ENCODE measurements around the gene DHX16. TPM values are rescaled to one million over a fixed set of nuclear protein-coding genes. Genes with fewer than 3 reads are reported as not detected.
A peak's percentile ranks its signal among the peaks of the same experiment; 100 is the strongest.

DHX16 gene
- total and polyA plus RNA-seq, 2 donors (not counting 1 experiment from before 2014, with no cell fraction given), result 51.1 to 71.7 TPM

- H3K79me2 ChIP-seq (ENCODE audit: control insufficient read depth, insufficient read depth, low read length), result peaks cover 68% of the 10 kb centered on the region
- peak within 1 kb of the TSS; percentile 99 for H3K27ac ChIP-seq (ENCODE audit: low read length in 2 of 2)
- ATAC-seq (ENCODE audit: low read depth) (peak; percentile 77), DNase-seq (peak; percentile 100)
- TF ChIP-seq CTCF (IDR thresholded peaks at IDR 0.05) (no peak), EZH2 (IDR thresholded peaks at IDR 0.05; ENCODE audit: borderline replicate concordance, insufficient read depth, low read depth, low read length, poor library complexity, severe bottlenecking) (no peak)
- H2AFZ ChIP-seq (ENCODE audit: insufficient read depth, low read depth, low read length, poor library complexity, severe bottlenecking), result peak within 1 kb of the TSS; percentile 82
- CTCF ChIA-PET, result interaction anchor here (1.3 to 2.4 kb wide), 5 partner anchors 62 to 100 kb away, joined by 3 to 9 read pairs (median 4); partner anchors contain the start of gene MDC1
- Mint-ChIP-seq H3K4me3 (peak within 1 kb of the TSS; percentile 92), H3K4me1 (peaks cover 38% of the 10 kb centered on the region), H3K27me3 (no peaks in the 10 kb centered on the region), H3K9me3 (ENCODE audit: insufficient read depth) (no peaks in the 10 kb centered on the region), H3K27ac (peak within 1 kb of the TSS; percentile 100)
- intact Hi-C loops (cut with micrococcal nuclease), result loop anchor here (1.0 to 10.0 kb wide), 12 partner anchors 9 to 738 kb away; partner anchors contain the start of genes ABCF1, ATAT1, C6orf136 and DHX16
- peak within 1 kb of the TSS; percentile 82 for H3K4me2 ChIP-seq (replicated peaks; ENCODE audit: low read depth, low read length, poor library complexity, severe bottlenecking)
- peaks cover 4 to 40% of the 10 kb centered on the region in 2 experiments for H3K36me3 ChIP-seq (replicated peaks in 1 of 2; ENCODE audit: control extremely low read depth in 1 of 2, control insufficient read depth in 1 of 2, extremely low read depth in 1 of 2, insufficient read depth in 2 of 2, low read length in 1 of 2)
- POLR2A ChIA-PET, result interaction anchor here (0.6 to 2.0 kb wide), 18 partner anchors 10 to 1355 kb away, joined by 3 to 12 read pairs (median 3); partner anchors contain the start of genes ABCF1, ATAT1, C6orf136 and DXO
- peak within 1 kb of the TSS; percentile 93 to 100 (median 98) for H3K4me3 ChIP-seq (ENCODE audit: control extremely low read depth in 1 of 5, extremely low read depth in 1 of 5, insufficient read depth in 1 of 5, low read depth in 2 of 5, low read length in 4 of 5)
- WGBS (ENCODE audit: insufficient coverage), result under 1% methylated on average over 37 of the region's 40 CpGs
- H3K9ac ChIP-seq (ENCODE audit: low read length), result peak within 1 kb of the TSS; percentile 100
- no peaks in the 10 kb centered on the region for H3K27me3 ChIP-seq (replicated peaks in 1 of 4; ENCODE audit: control extremely low read depth in 1 of 4, control insufficient read depth in 3 of 4, insufficient read depth in 4 of 4, low read length in 3 of 4)
- H4K20me1 ChIP-seq (ENCODE audit: control insufficient read depth, insufficient read depth, low read length, poor library complexity, severe bottlenecking), result no peaks in the 10 kb centered on the region
- H3K9me3 ChIP-seq (ENCODE audit: control extremely low read depth in 1 of 3, control insufficient read depth in 2 of 3, insufficient read depth in 1 of 3, low read length in 2 of 3), result no peaks in the 10 kb centered on the region
- peaks cover 33 to 36% of the 10 kb centered on the region in 2 donors for H3K4me1 ChIP-seq (ENCODE audit: control insufficient read depth in 2 of 2, insufficient read depth in 2 of 2, low read length in 2 of 2)
Measured at GRCh38 chr6:30616811-30617564, 55.8 kb downstream of the DHX16 start, which contains the start of gene PPP1R10. PPP1R10 (minus strand) TSS chr6:30617243; CDS start chr6:30609944, 7,299 bp downstream.
